ENCODE data around the gene PTPRS. TPM values are rescaled to one million over a fixed set of nuclear protein-coding genes. Genes with fewer than 3 reads are reported as not detected.

The PTPRS gene
- total and polyA plus RNA-seq, 10 donors: 1.2 to 77.9 (median 44.9) TPM

- Histone ChIP-seq H3K27me3 (replicated peaks in 1 of 7) (peaks cover 0 to 81% (median 9%) of the 10 kb centered on the region in 7 donors), H3K4me3 (no peak overlapping the region), H3K27ac (no peak overlapping the region), H3K9me3 (no peaks in the 10 kb centered on the region), H3K4me1 (no peaks in the 10 kb centered on the region), H3K36me3 (no peaks in the 10 kb centered on the region)
- 78 to 91% (median 89%) methylated on average over 4 of the region's 4 CpGs for WGBS, 5 donors
- DNase-seq: no peak
- intact Hi-C loops (cut with DNase I; ENCODE audit: low total_unique reads): no loop called here
- no peak for TF ChIP-seq POLR2AphosphoS5 (IDR thresholded peaks at IDR 0.05)
Observed at GRCh38 chr19:5361407-5361806, 20.8 kb upstream of the PTPRS start.

DNA sequence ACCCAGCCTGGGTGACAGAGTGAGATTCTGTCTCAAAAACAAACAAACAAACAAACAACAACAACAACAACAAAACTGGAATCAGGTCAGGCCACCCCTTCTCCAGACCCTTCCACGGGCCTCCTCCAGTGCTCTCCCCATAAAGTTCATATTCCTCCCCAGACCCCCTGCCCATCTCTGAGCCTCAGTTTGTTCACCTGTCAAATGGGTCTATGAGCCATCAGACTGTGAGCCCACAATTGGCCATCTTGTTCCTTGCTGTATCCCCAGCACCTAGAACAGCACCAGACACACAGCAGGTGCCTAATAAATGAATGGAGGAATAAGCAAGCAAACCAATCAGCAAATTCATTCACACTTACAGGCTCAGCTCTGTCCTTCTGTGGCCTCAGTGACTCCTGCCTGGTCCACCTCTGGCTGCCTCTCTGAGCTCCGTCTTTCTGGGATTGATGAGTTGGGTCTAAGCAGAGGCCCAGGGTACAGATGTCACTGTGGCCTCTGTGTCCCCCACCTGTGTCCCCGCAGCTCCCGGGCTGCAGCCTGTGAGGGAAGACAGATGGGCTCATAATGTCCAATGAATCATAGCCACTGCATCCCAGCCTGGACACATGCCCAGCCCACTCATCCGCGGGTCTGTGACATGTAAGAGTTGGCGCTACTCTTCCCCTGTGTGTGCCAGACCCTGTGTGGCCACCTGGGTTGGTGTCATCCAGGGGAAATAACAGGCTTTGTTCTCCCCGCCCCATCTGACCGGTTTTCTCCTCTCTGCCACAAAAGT, 19.6 kb upstream of the PTPRS start:
- Histone ChIP-seq H3K27ac (no peak overlapping the region), H3K4me1 (no peaks in the 10 kb centered on the region), H3K9me3 (no peaks in the 10 kb centered on the region), H3K4me3 (no peak overlapping the region), H3K36me3 (no peaks in the 10 kb centered on the region), H3K27me3 (replicated peaks in 1 of 7) (peaks cover 0 to 84% (median 12%) of the 10 kb centered on the region in 7 donors)
- intact Hi-C loops (cut with DNase I; ENCODE audit: low total_unique reads): no loop called here
- 50 to 65% (median 63%) methylated on average over 7 to 9 of the region's 9 CpGs for WGBS, 5 donors
- TF ChIP-seq POLR2A (IDR thresholded peaks at IDR 0.05): no peak
- no peak for TF ChIP-seq POLR2AphosphoS5 (IDR thresholded peaks at IDR 0.05)
- no peak for TF ChIP-seq CTCF (IDR thresholded peaks at IDR 0.05 in 8 of 11, conservative IDR thresholded peaks at IDR 0.05 in 3 of 11)
- DNase-seq: no peak

DNA sequence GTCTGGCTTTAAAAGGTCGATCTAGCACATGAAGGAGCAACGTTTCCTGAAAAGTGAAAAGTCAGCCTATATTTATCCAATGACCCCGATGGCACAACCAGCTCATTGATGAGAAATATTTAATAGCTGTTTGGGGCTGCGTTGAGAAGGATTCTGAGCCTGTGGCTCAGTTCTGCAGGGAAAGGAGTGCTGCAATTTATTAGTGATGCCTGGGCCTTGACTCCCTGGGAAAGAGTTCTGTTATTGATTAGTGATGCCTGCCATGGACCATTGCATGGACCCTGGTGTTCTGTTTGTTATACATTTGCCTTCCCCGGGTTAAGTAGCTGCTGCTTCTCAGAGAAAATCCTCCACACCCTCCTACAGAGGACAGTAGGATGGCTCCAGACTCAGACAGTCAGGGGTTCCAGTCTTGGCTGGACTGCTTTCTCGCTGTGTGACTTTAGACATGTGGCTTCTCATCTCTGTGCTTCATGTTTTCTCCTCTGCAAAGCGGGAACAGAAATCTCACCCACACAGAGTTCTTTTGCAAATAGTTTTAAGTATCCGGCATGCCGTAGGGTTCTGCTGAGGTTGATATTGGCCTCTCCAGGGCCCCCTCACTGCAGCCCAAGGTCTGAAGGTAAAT, 17.7 kb upstream of the PTPRS start:
- H3K27ac ChIP-seq: no peak overlapping the region
- DNase-seq: no peak
- no peaks in the 10 kb centered on the region for H3K36me3 ChIP-seq
- H3K27me3 ChIP-seq (replicated peaks in 1 of 7): peaks cover 0 to 87% (median 13%) of the 10 kb centered on the region in 7 donors
- H3K9me3 ChIP-seq: no peaks in the 10 kb centered on the region
- H3K4me3 ChIP-seq: no peak overlapping the region
- no peak for TF ChIP-seq CTCF (IDR thresholded peaks at IDR 0.05 in 8 of 11, conservative IDR thresholded peaks at IDR 0.05 in 3 of 11)
- TF ChIP-seq POLR2AphosphoS5 (IDR thresholded peaks at IDR 0.05): no peak
- TF ChIP-seq POLR2A (IDR thresholded peaks at IDR 0.05): no peak
- intact Hi-C loops (cut with DNase I; ENCODE audit: low total_unique reads): no loop called here
- 58 to 69% (median 64%) methylated on average over 9 of the region's 9 CpGs for WGBS, 5 donors
- no peaks in the 10 kb centered on the region for H3K4me1 ChIP-seq

DNA sequence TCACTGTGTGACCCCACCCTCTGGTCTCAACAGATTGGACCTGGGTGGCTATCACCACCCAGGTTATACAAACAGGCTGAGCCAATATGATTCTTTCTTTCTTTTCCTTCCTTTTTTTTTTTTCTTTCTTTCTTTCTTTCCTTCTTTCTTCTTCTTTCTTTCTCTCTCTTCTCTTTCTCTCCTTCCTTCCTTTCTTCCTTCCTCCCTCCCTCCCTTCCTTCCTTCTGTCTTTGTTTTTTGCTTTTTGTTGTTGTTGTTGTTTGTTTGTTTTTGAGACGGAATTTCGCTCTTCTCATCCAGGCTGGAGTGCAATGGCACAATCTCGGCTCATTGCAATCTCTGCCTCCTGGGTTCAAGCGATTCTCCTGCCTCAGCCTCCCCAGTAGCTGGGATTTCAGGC, 17.0 kb upstream of the PTPRS start:
- H3K27ac ChIP-seq: no peak overlapping the region
- intact Hi-C loops (cut with DNase I; ENCODE audit: low total_unique reads): no loop called here
- no peak overlapping the region for H3K4me3 ChIP-seq
- peaks cover 0 to 87% (median 13%) of the 10 kb centered on the region in 7 donors for H3K27me3 ChIP-seq (replicated peaks in 1 of 7)
- TF ChIP-seq POLR2A (IDR thresholded peaks at IDR 0.05) (no peak), POLR2AphosphoS5 (IDR thresholded peaks at IDR 0.05) (no peak), CTCF (IDR thresholded peaks at IDR 0.05 in 8 of 11, conservative IDR thresholded peaks at IDR 0.05 in 3 of 11) (no peak)
- no peaks in the 10 kb centered on the region for H3K36me3 ChIP-seq
- H3K9me3 ChIP-seq: no peaks in the 10 kb centered on the region
- WGBS, 5 donors: 65 to 83% (median 75%) methylated on average over 4 of the region's 4 CpGs
- DNase-seq: no peak
- H3K4me1 ChIP-seq: no peaks in the 10 kb centered on the region
